Osteoblast (primary cell): ENCODE results near the gene EIF4A3. TPM values are rescaled to one million over a fixed set of nuclear protein-coding genes. Genes with fewer than 3 reads are reported as not detected.
"Not testable (repeated sequence)": the region's sequence is repeated elsewhere in the genome, so short reads cannot be mapped to it uniquely, and the experiment has no call there.

Source experiments
- DNase-seq: peaks from one replicate; pipeline ENCODE4 v3.0.0; 2011; ENCODE audit warnings: low spot score, mixed read lengths; ENCODE audit not compliant: insufficient read length; ENCODE audit errors: missing footprints
- H2AFZ ChIP-seq: 2 replicates; pipeline ENCODE4 v1.6.0; 2011; ENCODE audit warnings: mild to moderate bottlenecking, low read length
- H3K27ac ChIP-seq: 2 replicates; pipeline ENCODE4 v1.5.1; 2011; ENCODE audit warnings: mild to moderate bottlenecking, low read depth, low read length, moderate library complexity
- H3K27me3 ChIP-seq: 2 replicates; pipeline ENCODE4 v1.6.0; 2012; ENCODE audit warnings: mild to moderate bottlenecking, control low read depth, inconsistent platforms, low read length, moderate library complexity; ENCODE audit not compliant: insufficient read depth
- H3K36me3 ChIP-seq: 2 replicates; pipeline ENCODE4 v1.5.1; 2011; ENCODE audit warnings: mild to moderate bottlenecking, low read length, control low read depth, moderate library complexity; ENCODE audit not compliant: insufficient read depth
- H3K4me1 ChIP-seq: 2 replicates; pipeline ENCODE4 v1.5.1; 2011; ENCODE audit warnings: mild to moderate bottlenecking, low read length, control low read depth, moderate library complexity; ENCODE audit not compliant: insufficient read depth
- H3K4me2 ChIP-seq: 2 replicates; pipeline ENCODE4 v1.6.0; 2011; ENCODE audit warnings: mild to moderate bottlenecking, low read length; ENCODE audit not compliant: insufficient read depth
- H3K4me3 ChIP-seq: fragments of 200-600 bp; sonication (generic); 3 replicates; pipeline ENCODE4 v1.5.1; 2012; ENCODE audit warnings: mild to moderate bottlenecking, low read length, inconsistent platforms; ENCODE audit not compliant: insufficient read depth
- H3K79me2 ChIP-seq: 2 replicates; pipeline ENCODE4 v1.6.0; 2012; ENCODE audit warnings: mild to moderate bottlenecking, low read length, control low read depth, inconsistent platforms; ENCODE audit not compliant: insufficient read depth
- H3K9me3 ChIP-seq: 2 replicates; pipeline ENCODE4 v1.5.1; 2011; ENCODE audit warnings: low read depth, low read length, control low read depth
- H4K20me1 ChIP-seq: 2 replicates; pipeline ENCODE4 v1.6.0; 2012; ENCODE audit warnings: mild to moderate bottlenecking, low read length, control low read depth; ENCODE audit not compliant: insufficient read depth
- CTCF ChIP-seq: IDR thresholded peaks from 2 replicates; pipeline ENCODE4 v1.5.1; 2011; ENCODE audit warnings: mild to moderate bottlenecking, low read depth, low read length, moderate library complexity; ENCODE audit errors: extremely low read depth
- total RNA-seq: library from RNA; depleted of rRNA; stranded (reverse); fragments of >200 nt; gene quantifications from 2 replicates; pipeline ENCODE4 v1.2.3, GENCODE V29; 2012

Gene EIF4A3
- total RNA-seq, 1 donor, result 44.5 TPM

DNA sequence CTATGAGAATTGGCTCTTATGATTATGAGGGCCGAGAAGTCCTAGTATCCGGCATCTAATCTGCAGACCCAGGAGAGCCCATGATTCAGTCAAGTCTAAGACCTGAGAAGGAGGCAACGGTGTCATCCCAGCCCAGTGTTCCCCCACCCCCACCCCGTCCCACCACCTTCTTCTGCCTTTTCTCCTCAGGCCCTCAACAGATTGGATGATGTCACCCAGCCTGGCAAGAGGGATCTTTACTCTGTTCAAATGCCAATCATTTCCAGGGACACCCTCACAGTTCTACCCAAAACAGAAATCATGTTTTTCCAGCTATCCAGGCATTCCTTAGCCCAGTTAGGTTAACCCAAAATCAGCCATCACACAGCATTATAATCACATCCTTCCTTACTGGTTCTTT lies 55.6 kb downstream of the EIF4A3 start:
- no peak overlapping the region for H3K4me3 ChIP-seq
- DNase-seq, result peak; percentile 53
- no peaks in the 10 kb centered on the region for H3K4me1 ChIP-seq
- no peak overlapping the region for H3K4me2 ChIP-seq
- TF ChIP-seq CTCF, result no peak
- no peaks in the 10 kb centered on the region for H4K20me1 ChIP-seq
- no peaks in the 10 kb centered on the region for H3K79me2 ChIP-seq
- H2AFZ ChIP-seq, result no peak overlapping the region
- H3K27me3 ChIP-seq, result peaks cover 2% of the 10 kb centered on the region
- H3K36me3 ChIP-seq, result no peaks in the 10 kb centered on the region
- H3K9me3 ChIP-seq, result no peaks in the 10 kb centered on the region
- H3K27ac ChIP-seq, result no peak overlapping the region

DNA sequence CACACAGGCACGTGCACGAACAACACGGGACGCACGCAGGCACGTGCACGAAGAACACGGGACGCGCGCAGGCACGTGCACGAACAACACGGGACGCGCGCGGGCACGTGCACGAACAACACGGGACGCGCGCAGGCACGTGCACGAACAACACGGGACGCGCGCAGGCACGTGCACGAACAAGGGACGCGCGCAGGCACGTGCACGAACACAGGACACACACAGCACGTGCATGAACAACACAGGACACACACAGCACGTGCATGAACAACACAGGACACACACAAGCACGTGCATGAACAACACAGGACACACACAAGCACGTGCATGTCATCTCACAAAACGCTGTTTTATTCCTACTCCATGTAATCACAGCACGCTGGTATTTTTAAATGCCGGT lies 56.8 kb downstream of the EIF4A3 start:
- not testable (repeated sequence) for H3K4me2 ChIP-seq, DNase-seq, H4K20me1 ChIP-seq, H3K9me3 ChIP-seq, H3K27ac ChIP-seq, H2AFZ ChIP-seq, H3K79me2 ChIP-seq, H3K27me3 ChIP-seq, H3K36me3 ChIP-seq, H3K4me3 ChIP-seq, H3K4me1 ChIP-seq

GRCh38 chr17:80089762-80090161 lies 57.2 kb downstream of the EIF4A3 start:
- H3K27ac ChIP-seq, result no peak overlapping the region
- no peaks in the 10 kb centered on the region for H3K79me2 ChIP-seq
- H2AFZ ChIP-seq, result no peak overlapping the region
- H3K27me3 ChIP-seq, result peaks cover 2% of the 10 kb centered on the region
- H3K4me1 ChIP-seq, result no peaks in the 10 kb centered on the region
- H3K4me3 ChIP-seq, result no peak overlapping the region
- no peak for TF ChIP-seq CTCF
- no peaks in the 10 kb centered on the region for H4K20me1 ChIP-seq
- no peaks in the 10 kb centered on the region for H3K9me3 ChIP-seq
- DNase-seq, result peak; percentile 23
- no peak overlapping the region for H3K4me2 ChIP-seq
- no peaks in the 10 kb centered on the region for H3K36me3 ChIP-seq

- H3K36me3 ChIP-seq, result no peaks in the 10 kb centered on the region
- DNase-seq, result peak; percentile 50
- H3K27ac ChIP-seq, result no peak overlapping the region
- H3K79me2 ChIP-seq, result no peaks in the 10 kb centered on the region
- H3K9me3 ChIP-seq, result no peaks in the 10 kb centered on the region
- peaks cover 3% of the 10 kb centered on the region for H3K4me1 ChIP-seq
- no peak for TF ChIP-seq CTCF
- no peaks in the 10 kb centered on the region for H4K20me1 ChIP-seq
- H3K4me3 ChIP-seq, result no peak overlapping the region
- H3K27me3 ChIP-seq, result peaks cover 2% of the 10 kb centered on the region
- no peak overlapping the region for H2AFZ ChIP-seq
- H3K4me2 ChIP-seq, result no peak overlapping the region
Observed at GRCh38 chr17:80087346-80088265, 59.3 kb downstream of the EIF4A3 start.
